Gastrocnemius medialis (tissue), 4 donors: ENCODE data around the gene ZMYND8.

Experiments
- CTCF ChIP-seq, 5 experiments: fragments of 450-650 bp in 3 of 5; fragments of 200-600 bp in 2 of 5; sonication (generic) in 2 of 5; IDR thresholded peaks in 4 of 5; conservative IDR thresholded peaks in 1 of 5; 1 replicate in 4 of 5; 2 replicates in 1 of 5; pipeline ENCODE4 v1.5.1; 2016 to 2019; ENCODE audit warnings: antibody characterized with exemption in 5 of 5, mild to moderate bottlenecking in 3 of 5, moderate library complexity in 3 of 5
- POLR2A ChIP-seq, 2 donors: fragments of 450-650 bp; IDR thresholded peaks; one replicate each; pipeline ENCODE4 v1.6.1; 2017; ENCODE audit warnings: antibody characterized with exemption in 2 of 2, mild to moderate bottlenecking in 2 of 2, moderate library complexity in 2 of 2

GRCh38 chr20:47173596-47174216 is 182.8 kb downstream of the ZMYND8 start:
- no peak for TF ChIP-seq CTCF (IDR thresholded peaks at IDR 0.05 in 4 of 5, conservative IDR thresholded peaks at IDR 0.05 in 1 of 5)
- TF ChIP-seq POLR2A (IDR thresholded peaks at IDR 0.05) = no peak
